Smooth muscle cell (in vitro differentiated cells): ENCODE measurements around the gene MOAP1. TPM values are rescaled to one million over a fixed set of nuclear protein-coding genes. Genes with fewer than 3 reads are reported as not detected.
"Not testable (repeated sequence)": the region's sequence is repeated elsewhere in the genome, so short reads cannot be mapped to it uniquely, and the experiment has no call there.

Experiments used
- DNase-seq: peaks from one replicate; lab custom pipeline; 2025; ENCODE audit not compliant: unreplicated experiment; lab: John Stamatoyannopoulos, UW
- H2AFZ ChIP-seq: fragments of 200-600 bp; sonication (generic); 2 replicates; pipeline ENCODE4 v1.6.0; 2016; ENCODE audit warnings: antibody characterized with exemption, low read depth, mild to moderate bottlenecking
- H3F3A ChIP-seq: fragments of 200-600 bp; sonication (generic); 2 replicates; pipeline ENCODE4 v1.6.0; 2017; ENCODE audit warnings: antibody characterized with exemption, low read depth
- H3K27ac ChIP-seq: fragments of 200-600 bp; sonication (generic); 2 replicates; pipeline ENCODE4 v1.5.1; 2016; ENCODE audit warnings: low read depth, mild to moderate bottlenecking
- H3K27me3 ChIP-seq: fragments of 200-600 bp; sonication (generic); 2 replicates; pipeline ENCODE4 v1.6.1; 2016; ENCODE audit warnings: low read depth, mild to moderate bottlenecking
- H3K36me3 ChIP-seq: fragments of 200-600 bp; sonication (generic); 2 replicates; pipeline ENCODE4 v1.5.1; 2016; ENCODE audit warnings: low read depth
- H3K4me1 ChIP-seq: fragments of 200-600 bp; sonication (generic); 2 replicates; pipeline ENCODE4 v1.5.1; 2016; ENCODE audit warnings: low read depth
- H3K4me2 ChIP-seq: fragments of 200-600 bp; sonication (generic); 2 replicates; pipeline ENCODE4 v1.6.0; 2016; ENCODE audit warnings: mild to moderate bottlenecking
- H3K4me3 ChIP-seq: fragments of 200-600 bp; sonication (generic); 2 replicates; pipeline ENCODE4 v1.5.1; 2016; ENCODE audit warnings: mild to moderate bottlenecking
- H3K79me2 ChIP-seq: fragments of 200-600 bp; sonication (generic); 2 replicates; pipeline ENCODE4 v1.6.0; 2016; ENCODE audit warnings: low read depth, mild to moderate bottlenecking
- H3K9ac ChIP-seq: fragments of 200-600 bp; sonication (generic); 2 replicates; pipeline ENCODE4 v1.6.0; 2016; ENCODE audit warnings: low read depth
- H3K9me3 ChIP-seq: fragments of 200-600 bp; sonication (generic); replicated peaks from 2 replicates; pipeline ENCODE4 v1.5.1; 2016; ENCODE audit warnings: low read depth
- H4K20me1 ChIP-seq: fragments of 200-600 bp; sonication (generic); 2 replicates; pipeline ENCODE4 v1.6.0; 2016; ENCODE audit warnings: low read depth
- WGBS: methylation state at CpG from one replicate; pipeline ENCODE4 v1.1.7; 2016; ENCODE audit warnings: low lambda C conversion rate; 5-methylcytosine and 5-hydroxymethylcytosine counted together
- polyA plus RNA-seq: library from polyadenylated mRNA; unstranded; fragments of >200 nt; fragmentation: Nextera tagmentation; extraction: Ambion mirVana; gene quantifications from 2 replicates; pipeline ENCODE4 v1.2.1, GENCODE V29; 2016
- total RNA-seq: library from RNA; depleted of rRNA; stranded (reverse); fragments of >200 nt; gene quantifications from 2 replicates; pipeline ENCODE4 v1.2.3, GENCODE V29; 2014
- TF ChIP-seq, protein P1 (sequence below): fragments of 200-600 bp; sonication (generic); IDR thresholded peaks from 2 replicates; pipeline ENCODE4 v1.5.1; 2017; ENCODE audit warnings: borderline replicate concordance, mild to moderate bottlenecking, antibody characterized with exemption; ENCODE audit not compliant: insufficient read depth, poor library complexity, severe bottlenecking

MOAP1 gene, protein sequence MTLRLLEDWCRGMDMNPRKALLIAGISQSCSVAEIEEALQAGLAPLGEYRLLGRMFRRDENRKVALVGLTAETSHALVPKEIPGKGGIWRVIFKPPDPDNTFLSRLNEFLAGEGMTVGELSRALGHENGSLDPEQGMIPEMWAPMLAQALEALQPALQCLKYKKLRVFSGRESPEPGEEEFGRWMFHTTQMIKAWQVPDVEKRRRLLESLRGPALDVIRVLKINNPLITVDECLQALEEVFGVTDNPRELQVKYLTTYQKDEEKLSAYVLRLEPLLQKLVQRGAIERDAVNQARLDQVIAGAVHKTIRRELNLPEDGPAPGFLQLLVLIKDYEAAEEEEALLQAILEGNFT
- 6.9 and 9.9 TPM in 2 replicates for total RNA-seq
- 7.7 and 8.2 TPM in 2 replicates for polyA plus RNA-seq

DNA sequence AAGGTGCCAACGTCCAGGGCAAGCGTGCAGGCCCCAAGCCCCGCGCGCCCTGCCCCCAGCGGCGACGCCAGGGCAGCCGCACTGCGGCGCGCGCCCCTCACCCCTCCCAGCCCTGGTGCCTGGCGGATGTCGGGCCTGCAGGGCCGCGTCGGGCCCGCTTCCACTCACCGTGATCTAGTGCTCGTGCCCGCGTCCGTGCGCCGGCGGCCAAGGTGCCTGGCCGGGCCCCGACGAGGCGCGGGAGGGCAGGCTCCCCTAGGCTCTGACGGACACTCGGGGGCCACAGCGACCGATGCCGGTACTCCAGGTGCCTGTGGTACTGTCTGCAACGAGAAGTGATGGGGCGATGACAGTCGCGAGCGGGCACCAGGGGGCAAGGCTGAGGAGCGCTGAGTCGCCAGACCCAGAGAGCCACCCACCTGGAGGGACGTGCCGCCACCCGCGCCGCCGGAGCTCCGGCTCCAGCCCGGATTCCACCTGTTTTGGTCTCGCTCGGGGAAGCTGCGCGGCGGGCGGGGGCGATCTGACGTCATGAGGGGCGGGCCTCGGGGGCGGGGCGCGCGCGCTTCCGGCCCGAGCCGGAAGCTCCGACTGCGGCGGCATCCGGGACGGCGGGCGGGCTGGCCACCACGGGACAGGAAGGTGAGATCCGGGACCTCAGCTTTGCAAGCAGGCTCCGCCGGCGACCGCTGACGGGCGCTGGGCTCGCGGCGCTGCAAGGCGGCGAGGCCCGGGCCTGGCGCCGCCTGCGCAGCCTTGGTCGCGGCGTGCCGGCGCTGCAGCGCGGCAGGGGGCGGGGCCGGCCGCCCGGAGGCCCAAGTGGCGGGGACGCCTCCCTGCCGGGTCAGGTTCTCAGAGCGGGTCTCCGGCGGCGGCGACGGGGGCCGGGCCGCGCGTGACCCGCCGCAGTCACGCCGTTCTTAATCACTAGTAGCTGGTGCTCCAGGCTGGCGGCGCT is at the start of gene MOAP1, which contains the start of gene LYSET:
MOAP1 (minus strand) TSS at position 507 of the 958 bp plus-strand sequence. CDS start 655 bp downstream, outside the sequence.
LYSET (plus strand) TSS at position 927 of the 958 bp plus-strand sequence. CDS start 89 bp downstream, outside the sequence.
- H3K27ac ChIP-seq, result peak within 1 kb of the TSS; percentile 96
- no peaks in the 10 kb centered on the region for H3K9me3 ChIP-seq
- H3K9ac ChIP-seq, result peak within 1 kb of the TSS; percentile 90
- H3K36me3 ChIP-seq, result no peaks in the 10 kb centered on the region
- peak within 1 kb of the TSS; percentile 100 for H2AFZ ChIP-seq
- TF ChIP-seq, protein P1, sequence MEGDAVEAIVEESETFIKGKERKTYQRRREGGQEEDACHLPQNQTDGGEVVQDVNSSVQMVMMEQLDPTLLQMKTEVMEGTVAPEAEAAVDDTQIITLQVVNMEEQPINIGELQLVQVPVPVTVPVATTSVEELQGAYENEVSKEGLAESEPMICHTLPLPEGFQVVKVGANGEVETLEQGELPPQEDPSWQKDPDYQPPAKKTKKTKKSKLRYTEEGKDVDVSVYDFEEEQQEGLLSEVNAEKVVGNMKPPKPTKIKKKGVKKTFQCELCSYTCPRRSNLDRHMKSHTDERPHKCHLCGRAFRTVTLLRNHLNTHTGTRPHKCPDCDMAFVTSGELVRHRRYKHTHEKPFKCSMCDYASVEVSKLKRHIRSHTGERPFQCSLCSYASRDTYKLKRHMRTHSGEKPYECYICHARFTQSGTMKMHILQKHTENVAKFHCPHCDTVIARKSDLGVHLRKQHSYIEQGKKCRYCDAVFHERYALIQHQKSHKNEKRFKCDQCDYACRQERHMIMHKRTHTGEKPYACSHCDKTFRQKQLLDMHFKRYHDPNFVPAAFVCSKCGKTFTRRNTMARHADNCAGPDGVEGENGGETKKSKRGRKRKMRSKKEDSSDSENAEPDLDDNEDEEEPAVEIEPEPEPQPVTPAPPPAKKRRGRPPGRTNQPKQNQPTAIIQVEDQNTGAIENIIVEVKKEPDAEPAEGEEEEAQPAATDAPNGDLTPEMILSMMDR, result no peak
- peak; percentile 73 for DNase-seq
- no peaks in the 10 kb centered on the region for H3K27me3 ChIP-seq
- under 1% methylated on average over 98 of the region's 124 CpGs for WGBS
- H3F3A ChIP-seq, result peaks cover 3% of the 10 kb centered on the region
- H3K4me1 ChIP-seq, result peaks cover 3% of the 10 kb centered on the region
- no peaks in the 10 kb centered on the region for H4K20me1 ChIP-seq
- H3K79me2 ChIP-seq, result peaks cover 27% of the 10 kb centered on the region
- peak within 1 kb of the TSS; percentile 87 for H3K4me3 ChIP-seq
- H3K4me2 ChIP-seq, result peak within 1 kb of the TSS; percentile 100

DNA sequence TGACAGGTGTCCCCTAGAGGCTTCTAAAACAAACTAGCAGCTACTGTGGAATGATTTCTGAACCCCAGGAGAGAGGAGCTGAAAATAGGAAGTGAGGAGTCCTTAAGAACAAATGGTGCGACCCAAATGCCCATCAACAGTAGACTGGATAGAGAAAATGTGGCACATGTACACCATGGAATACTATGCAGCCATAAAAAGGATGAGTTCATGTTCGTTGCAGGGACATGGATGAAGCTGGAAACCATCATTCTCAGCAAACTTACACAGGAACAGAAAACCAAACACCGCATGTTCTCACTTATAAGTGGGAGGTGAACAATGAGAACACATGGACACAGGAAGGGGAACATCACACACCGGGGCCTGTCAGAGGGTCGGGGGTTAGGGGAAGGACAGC is 48.4 kb upstream of the MOAP1 start:
- H3F3A ChIP-seq, H3K79me2 ChIP-seq: not testable (repeated sequence)

DNA sequence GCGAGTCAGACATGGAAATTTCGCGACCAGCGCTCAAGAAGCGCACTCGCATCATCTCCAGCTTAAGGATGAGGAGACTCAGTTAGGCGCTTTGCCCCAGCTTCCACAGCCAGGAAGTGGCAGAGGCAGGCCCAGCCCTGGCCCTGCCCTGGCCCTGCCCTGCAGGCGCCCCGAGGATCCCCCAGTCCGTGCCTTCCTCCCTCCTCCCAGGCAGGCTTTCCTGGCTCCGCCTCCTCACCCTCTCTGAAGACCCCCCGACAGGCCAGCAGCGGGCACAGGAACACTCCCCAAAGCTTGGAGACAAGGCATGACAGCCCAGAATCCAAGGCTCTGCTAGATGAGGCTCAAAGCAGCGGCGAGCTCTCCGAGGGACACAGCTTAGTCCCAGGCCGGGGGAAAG is 47.5 kb upstream of the MOAP1 start:
- no peak overlapping the region for H3K27ac ChIP-seq
- no peaks in the 10 kb centered on the region for H3K27me3 ChIP-seq
- H3K9me3 ChIP-seq, result no peaks in the 10 kb centered on the region
- H4K20me1 ChIP-seq, result no peaks in the 10 kb centered on the region
- TF ChIP-seq, protein P1, result no peak
- no peak overlapping the region for H2AFZ ChIP-seq
- WGBS, result 98% methylated on average over 17 of the region's 17 CpGs
- no peak overlapping the region for H3K9ac ChIP-seq
- H3K36me3 ChIP-seq, result no peaks in the 10 kb centered on the region
- no peak overlapping the region for H3K4me3 ChIP-seq
- DNase-seq, result no peak
- no peaks in the 10 kb centered on the region for H3K4me1 ChIP-seq
- H3K79me2 ChIP-seq, result no peaks in the 10 kb centered on the region
- no peaks in the 10 kb centered on the region for H3F3A ChIP-seq
- H3K4me2 ChIP-seq, result no peak overlapping the region

More for the DNA sequence above, 48.4 kb upstream of the MOAP1 start:
- H3K36me3 ChIP-seq, H3K4me3 ChIP-seq, H3K9ac ChIP-seq, H3K9me3 ChIP-seq, H2AFZ ChIP-seq, H3K4me2 ChIP-seq, H3K27me3 ChIP-seq, H3K4me1 ChIP-seq, H3K27ac ChIP-seq, DNase-seq, H4K20me1 ChIP-seq: not testable (repeated sequence)
- 92% methylated on average over 5 of the region's 5 CpGs for WGBS
